ENCODE measurements around the gene ATP11C.
"Not testable (repeated sequence)": the region's sequence is repeated elsewhere in the genome, so short reads cannot be mapped to it uniquely, and the experiment has no call there.

Gene ATP11C

GRCh38 chrX:139924069-139924695, 8.7 kb downstream of the ATP11C start:
- DNase-seq = no peak

- not testable (repeated sequence) for DNase-seq
These were observed 11.7 kb downstream of the ATP11C start for GRCh38 chrX:139921142-139921541.

- DNase-seq = no peak
These were observed 12.5 kb downstream of the ATP11C start for GRCh38 chrX:139920316-139920715.

- no peak for DNase-seq
These were observed 18.4 kb downstream of the ATP11C start for GRCh38 chrX:139914421-139914820.

- no peak for DNase-seq
These were observed 23.1 kb downstream of the ATP11C start for GRCh38 chrX:139909712-139910111.

- no peak for DNase-seq
These were observed 25.8 kb downstream of the ATP11C start for GRCh38 chrX:139907078-139907477.

- no peak for DNase-seq
These were observed 27.1 kb downstream of the ATP11C start for GRCh38 chrX:139905743-139906142.

- DNase-seq = no peak
These were observed 27.8 kb downstream of the ATP11C start for GRCh38 chrX:139905051-139905450.

GRCh38 chrX:139903210-139903609, 29.6 kb downstream of the ATP11C start:
- DNase-seq = no peak

GRCh38 chrX:139902559-139902958, 30.3 kb downstream of the ATP11C start:
- DNase-seq = no peak

- DNase-seq = no peak
These were observed 34.5 kb downstream of the ATP11C start for GRCh38 chrX:139898334-139898733.

GRCh38 chrX:139892512-139892911, 40.3 kb downstream of the ATP11C start:
- DNase-seq = no peak

- no peak for DNase-seq
These were observed 41.7 kb downstream of the ATP11C start for GRCh38 chrX:139890991-139891700.

- no peak for DNase-seq
These were observed 43.1 kb downstream of the ATP11C start for GRCh38 chrX:139889760-139890159.

GRCh38 chrX:139883984-139884383, 48.9 kb downstream of the ATP11C start:
- DNase-seq = no peak

- no peak for DNase-seq
These were observed 50.6 kb downstream of the ATP11C start for GRCh38 chrX:139882299-139882698.

GRCh38 chrX:139881572-139881971, 51.3 kb downstream of the ATP11C start:
- no peak for DNase-seq

GRCh38 chrX:139881130-139881529, 51.7 kb downstream of the ATP11C start:
- DNase-seq = no peak

GRCh38 chrX:139877710-139878414, 55.0 kb downstream of the ATP11C start:
- DNase-seq = no peak

- no peak for DNase-seq
These were observed 57.0 kb downstream of the ATP11C start for GRCh38 chrX:139875841-139876240.

GRCh38 chrX:139869796-139870195, 63.1 kb downstream of the ATP11C start:
- DNase-seq = no peak

GRCh38 chrX:139864640-139865039, 68.2 kb downstream of the ATP11C start:
- no peak for DNase-seq

GRCh38 chrX:139862208-139862607, 70.6 kb downstream of the ATP11C start:
- no peak for DNase-seq

- DNase-seq = not testable (repeated sequence)
These were observed 76.0 kb downstream of the ATP11C start for GRCh38 chrX:139856826-139857225.

Measured in activated gamma-delta T cell (primary cell).